ENCODE results near the gene TPPP3.
"Not testable (repeated sequence)": the region's sequence is repeated elsewhere in the genome, so short reads cannot be mapped to it uniquely, and the experiment has no call there.

The TPPP3 gene

DNA sequence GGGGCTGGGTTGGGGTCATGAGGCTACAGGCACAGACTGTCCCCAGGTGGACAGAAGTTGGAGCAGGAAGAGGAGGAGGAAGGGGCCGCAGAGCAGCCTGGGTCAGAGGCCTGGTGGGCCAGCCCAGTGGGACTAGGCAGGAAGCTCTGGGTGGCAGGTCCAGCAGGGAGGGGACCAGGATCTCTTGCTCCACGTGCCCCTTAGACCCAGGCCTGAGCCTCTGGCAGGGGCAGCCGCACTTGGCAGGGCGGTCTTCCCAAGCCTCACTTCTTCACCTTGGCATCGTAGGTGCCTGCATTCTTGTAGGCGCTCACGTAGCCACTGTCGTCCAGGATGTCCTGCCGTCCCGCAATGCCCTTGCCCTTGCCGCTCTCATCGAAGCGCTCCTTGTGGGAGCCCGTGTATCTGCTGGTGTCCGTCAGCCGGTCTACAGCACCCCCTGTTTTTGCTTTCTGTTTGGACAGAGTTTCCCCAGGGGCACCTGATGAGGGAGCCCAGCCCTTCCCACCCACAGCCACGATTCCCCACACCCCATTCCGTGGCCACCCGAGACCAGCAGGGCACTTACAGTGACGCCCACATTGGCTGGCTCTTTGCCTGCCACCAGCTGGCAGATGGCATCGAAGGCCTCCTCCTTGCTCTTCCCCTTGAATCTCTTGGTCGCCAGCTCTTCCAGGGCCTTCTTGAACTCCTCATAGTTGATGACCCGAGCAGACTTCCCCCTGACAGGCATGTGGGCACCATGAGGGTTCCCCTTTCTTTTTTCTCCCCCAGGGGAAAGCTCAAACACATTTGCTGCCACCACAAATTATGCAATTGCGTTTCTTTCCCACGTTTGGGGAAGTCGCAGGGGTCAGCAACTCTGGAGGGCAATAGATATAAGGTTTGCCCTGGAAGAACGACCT is 3.1 kb downstream of the TPPP3 start:
- DNase-seq (ENCODE audit: low read depth in 2 of 2): no peak

DNA sequence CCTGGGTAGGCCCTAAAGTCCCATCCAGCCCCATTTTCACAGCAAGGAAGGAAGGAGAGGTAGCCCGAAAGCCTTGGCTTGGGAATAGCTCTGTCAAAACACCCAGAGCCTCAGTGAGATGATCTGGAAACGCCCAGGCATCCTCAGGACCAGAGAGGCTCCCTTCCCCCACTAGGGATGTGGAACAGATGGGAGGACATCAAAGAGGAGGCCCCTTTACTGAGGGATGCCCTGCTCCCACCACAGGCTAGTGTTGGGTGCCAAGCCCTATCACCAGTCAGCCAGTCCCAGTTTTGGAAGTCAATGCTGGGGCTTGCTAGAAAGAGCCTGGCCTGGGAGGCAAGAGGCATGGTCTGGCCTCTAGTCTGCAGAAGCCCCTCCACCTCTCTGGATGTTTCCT is 4.7 kb downstream of the TPPP3 start:
- no peak for DNase-seq (ENCODE audit: low read depth in 2 of 2)

DNA sequence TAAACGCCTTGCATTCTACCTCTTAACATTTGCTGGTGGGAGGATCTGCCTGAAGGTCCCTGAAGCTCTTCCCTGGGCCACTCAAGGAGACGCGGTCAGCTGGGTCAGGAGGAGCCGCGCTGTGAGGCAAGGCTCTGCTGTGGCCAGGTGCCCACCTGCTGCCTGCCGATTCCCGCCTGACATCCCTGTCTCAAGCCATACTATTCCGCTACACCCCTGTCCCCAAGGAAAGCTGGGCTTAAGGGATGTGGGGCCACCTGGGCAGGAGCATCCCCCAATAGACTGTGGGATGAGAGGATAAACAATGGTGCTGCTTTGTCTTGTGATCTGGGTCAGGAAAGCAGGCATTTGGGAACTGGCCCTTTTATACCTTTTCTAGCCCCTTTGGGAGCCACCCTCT is 5.1 kb downstream of the TPPP3 start:
- DNase-seq (ENCODE audit: low read depth in 2 of 2): no peak

DNA sequence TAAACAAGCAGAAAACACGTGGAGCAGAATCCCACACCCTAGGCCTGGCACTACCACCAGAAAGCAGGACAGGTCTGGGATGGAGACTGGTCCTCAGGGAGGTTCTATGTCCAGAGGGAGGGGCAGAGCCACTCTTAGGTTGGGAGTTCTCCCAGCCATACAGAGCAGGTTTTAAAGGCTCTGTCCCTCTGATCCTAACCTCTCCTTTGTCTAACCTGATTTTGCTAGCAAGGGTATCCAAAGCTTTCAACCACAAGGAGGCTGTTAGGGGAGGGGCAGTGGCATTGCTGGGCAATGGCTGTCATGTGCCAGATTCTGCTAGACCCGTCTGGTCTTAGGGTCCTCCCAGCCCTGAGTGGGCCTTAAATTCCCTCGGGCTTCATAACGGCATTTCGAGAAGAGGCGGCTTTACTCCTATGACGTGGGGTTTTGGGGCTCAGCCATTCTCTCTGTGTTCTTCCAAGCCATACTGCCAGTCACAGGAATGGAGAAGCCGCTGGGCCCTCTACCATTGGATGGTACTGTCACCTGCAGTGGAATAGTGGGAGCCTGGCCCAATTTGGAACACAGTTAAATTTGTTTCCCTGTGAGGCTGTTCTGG is 5.7 kb downstream of the TPPP3 start:
- DNase-seq (ENCODE audit: low read depth in 2 of 2): no peak

DNA sequence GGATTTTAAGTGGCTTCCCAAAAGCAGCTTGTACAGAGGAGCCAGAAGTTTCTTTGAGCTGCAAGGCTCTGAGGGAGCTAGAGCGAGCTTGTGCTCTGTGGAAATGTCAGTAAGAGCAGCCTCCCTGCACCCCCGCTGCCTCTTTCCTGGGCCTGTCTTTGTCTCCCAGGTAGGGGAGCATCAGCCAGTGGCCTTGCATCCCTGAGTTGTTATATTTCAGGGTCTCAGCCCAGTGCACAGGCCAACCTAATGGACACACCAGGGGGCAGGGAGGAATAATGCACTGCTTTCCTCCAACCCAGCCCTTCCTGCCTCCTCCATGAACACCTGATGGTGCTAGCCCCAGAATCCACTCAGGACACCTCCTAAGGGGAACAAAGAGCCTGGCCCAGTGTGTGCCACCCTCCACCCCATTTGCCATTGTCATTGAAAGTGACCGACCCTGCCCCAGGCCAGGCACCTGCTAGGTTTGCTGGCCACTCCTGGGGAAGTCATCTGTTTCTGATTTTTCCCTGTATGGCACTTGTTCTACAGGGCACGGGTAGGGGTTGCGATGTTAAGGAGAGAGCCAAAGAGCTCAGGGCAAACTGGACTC is 6.3 kb downstream of the TPPP3 start:
- no peak for DNase-seq (ENCODE audit: low read depth in 2 of 2)

DNA sequence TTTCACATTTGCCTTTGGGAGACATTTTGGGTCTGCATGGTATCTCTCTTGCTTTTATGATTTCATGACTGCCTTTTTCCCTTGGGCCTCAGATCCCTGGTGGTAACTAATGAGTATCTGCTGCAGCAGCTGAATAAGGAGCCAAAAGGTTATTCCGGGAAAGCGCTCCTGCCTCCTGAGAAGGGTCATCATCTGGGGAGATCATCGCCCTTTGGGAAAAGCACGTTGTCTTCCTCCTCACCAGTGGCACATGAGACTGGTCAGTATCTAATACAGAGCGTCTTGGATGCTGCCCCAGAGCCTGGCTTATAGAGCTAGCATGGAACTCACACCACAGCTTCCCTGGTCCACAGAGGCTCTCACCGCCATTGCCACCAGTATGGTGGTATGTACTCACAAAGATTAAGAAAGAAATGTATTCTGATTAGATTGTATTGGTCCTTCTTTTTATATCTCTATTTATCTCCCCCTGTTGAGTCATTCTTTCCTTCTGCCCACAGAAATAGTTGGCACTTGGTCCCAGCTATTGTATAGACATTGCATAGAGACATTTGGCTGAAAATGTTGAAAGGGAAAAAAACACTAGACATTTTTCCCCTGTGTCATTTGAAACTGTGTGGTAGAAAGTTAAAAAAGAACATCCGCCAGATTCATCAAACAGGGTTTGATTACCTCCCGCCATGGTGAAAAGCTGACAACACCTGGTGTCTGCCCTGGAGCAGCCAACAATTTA is 8.4 kb downstream of the TPPP3 start:
- DNase-seq (ENCODE audit: low read depth in 2 of 2): no peak

DNA sequence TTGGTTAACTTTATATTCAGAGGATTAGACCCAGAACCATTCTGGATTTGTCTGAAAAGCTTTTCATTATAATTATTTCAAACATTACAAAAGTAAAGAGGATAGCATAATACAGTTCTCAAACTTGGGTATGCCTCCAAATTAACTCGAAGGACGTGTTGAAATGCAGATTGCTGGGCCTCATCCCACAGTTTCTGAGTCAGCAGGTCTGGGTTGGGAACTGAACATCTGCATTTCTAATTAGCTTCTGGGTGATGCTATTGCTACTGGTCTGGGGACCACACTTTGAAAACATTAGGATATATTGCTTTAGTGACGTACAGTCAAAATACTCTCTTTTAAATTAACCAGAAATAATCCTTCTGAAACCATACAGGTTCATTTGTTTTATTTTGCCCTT is 10.0 kb downstream of the TPPP3 start:
- no peak for DNase-seq (ENCODE audit: low read depth in 2 of 2)

DNA sequence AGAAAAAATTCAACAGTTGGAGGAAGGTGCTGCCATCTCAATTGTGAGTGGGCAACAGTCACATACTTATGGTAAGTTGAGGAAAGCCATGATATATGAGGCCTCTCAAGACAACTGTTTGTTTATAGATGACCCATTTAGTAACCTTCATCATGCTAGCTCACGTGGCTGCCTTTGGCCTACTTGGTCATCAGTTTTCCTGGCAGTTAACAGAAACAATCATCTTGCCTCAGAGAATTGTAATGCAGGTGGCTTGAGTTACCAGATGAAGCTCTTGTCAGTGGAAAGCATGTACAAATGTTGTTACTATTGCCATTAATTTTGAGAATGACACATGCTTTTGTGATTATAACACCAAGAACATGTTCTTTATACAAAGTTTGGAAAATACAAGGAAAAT is 14.7 kb downstream of the TPPP3 start:
- no peak for DNase-seq (ENCODE audit: low read depth in 2 of 2)

DNA sequence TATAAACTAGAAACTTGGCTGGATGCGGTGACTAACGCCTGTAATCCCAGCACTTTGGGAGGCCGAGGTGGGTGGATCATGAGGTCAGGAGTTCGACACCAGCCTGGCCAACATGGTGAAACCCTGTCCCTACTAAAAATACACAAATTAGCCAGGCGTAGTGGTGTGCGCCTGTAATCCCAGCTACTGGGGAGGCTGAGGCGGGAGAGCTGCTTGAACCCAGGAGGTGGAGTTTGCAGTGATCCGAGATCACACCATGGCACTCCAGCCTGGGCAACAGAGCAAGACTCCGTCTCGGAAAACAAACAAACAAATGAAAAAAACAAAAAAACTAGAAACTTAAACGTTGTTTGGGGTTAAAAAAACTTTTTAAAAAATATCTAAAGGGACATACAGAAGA is 17.3 kb downstream of the TPPP3 start:
- not testable (repeated sequence) for DNase-seq (ENCODE audit: low read depth in 2 of 2)

DNA sequence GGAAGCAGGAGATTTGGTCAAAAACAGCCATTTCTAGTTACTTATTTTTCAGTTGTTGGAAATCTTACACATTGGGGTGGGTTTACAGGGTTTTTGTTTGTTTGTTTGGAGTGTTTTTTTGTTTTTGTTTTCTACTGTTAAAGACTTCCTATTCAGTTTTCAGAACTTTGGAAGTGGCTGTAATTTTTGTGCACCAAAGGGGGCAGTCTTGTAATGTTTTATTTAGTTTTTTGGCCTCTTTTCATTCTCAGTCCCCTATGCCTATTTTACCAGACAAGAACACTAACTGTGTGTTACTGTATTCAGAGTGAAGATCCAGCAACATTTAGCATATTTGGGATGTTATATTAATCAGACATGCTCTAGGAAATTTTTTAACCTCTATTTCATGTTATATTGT is 20.6 kb downstream of the TPPP3 start:
- no peak for DNase-seq (ENCODE audit: low read depth in 2 of 2)

DNA sequence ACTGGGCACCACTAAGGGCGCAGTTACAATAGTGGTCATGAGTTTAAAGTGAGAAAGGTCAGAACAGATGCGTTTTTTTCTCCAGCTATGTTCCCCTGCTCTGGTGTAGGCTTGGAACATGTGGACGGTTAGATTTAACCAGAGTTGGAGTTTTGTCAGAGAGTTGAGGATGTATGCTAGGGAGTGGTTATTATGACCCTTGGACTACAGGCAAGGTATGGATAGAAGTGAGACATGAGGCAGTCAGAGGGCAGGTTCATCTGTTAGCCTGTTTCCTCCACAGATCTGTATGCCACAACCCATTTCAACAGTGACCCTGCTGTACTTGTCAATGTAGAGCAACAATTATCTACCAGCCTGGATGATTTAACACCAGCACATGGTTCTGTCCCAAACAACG is 22.6 kb downstream of the TPPP3 start:
- DNase-seq (ENCODE audit: low read depth in 2 of 2): no peak

DNA sequence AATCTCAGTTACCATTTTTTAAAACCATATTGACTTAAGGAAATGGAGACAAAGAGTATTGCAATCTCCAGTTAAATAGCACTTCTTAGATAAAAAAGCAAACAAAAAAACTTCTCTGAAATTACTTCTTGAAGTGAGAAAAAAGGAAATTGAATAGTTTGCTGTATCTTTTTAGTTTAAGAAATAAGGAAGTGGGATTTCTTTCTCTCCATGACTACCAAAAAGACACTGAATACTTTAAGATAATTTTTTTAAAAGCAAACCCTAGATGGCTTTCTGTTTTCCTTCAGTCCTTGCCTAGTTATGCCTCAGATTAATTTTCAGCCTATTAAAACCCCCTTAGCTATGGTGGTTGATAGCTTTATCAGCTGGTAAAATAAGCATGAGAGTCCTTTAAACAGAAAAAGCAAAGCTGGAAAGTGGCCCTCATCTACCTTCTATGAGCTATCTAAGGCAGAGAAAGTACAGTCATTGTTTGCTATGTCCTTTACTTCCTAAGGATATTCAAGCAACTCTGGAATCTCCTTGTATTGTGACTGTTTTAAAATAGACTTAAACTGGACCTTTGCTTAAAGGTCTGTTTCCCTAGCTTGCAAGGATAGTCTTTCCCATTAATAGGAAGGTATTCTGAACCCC is 28.6 kb downstream of the TPPP3 start:
- DNase-seq (ENCODE audit: low read depth in 2 of 2): no peak

DNA sequence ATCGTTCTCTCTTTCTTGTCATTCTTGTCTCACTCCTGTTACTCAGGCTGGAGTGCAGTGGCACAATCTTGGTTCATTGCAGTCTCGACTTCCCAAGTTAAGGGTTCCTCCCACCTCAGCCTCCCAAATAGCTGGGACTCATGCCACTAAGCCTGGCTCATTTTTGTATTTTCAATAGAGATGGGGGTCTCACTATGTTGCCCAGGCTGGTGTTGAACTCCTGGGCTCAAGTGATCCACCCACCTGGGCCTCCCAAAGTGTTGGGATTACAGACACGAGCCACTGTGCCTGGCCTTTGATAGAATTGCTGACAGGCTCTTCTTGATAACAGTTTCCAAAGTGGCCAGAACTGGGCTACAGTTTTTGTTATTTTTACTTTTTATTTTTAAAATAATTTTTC is 32.3 kb downstream of the TPPP3 start:
- no peak for DNase-seq (ENCODE audit: low read depth in 2 of 2)

DNA sequence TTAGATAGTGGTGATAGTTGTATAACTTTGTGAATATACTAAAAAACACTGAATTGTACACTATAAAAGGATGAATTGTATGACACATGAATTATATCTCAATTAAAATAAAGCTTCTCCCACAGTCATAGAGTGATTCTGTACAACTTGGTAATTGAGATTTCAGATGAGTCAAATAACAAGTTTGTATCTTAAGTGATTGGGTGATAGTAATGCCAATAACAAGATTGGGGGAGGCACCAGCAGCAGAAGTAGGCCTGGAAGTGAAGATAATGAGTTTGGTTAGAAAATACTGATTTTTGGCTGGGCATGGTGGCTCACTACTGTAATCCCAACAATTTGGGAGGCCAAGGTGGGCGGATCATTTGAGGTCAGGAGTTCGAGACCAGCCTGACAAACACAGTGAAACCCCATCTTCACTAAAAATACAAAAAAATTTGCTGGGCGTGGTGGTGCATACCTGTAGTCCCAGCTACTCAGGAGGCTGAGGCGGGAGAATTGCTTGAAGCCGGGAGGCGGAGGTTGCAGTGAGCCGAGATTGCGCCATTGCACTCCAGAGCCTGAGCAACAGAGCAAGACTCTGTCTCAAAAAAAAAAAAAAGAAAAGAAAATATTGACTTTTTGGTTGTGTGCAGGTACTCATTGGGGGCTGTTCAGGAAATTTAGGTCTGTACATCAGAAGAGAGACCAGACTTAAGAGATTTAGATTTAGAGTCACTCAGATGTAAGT is 33.6 kb downstream of the TPPP3 start:
- not testable (repeated sequence) for DNase-seq (ENCODE audit: low read depth in 2 of 2)

DNA sequence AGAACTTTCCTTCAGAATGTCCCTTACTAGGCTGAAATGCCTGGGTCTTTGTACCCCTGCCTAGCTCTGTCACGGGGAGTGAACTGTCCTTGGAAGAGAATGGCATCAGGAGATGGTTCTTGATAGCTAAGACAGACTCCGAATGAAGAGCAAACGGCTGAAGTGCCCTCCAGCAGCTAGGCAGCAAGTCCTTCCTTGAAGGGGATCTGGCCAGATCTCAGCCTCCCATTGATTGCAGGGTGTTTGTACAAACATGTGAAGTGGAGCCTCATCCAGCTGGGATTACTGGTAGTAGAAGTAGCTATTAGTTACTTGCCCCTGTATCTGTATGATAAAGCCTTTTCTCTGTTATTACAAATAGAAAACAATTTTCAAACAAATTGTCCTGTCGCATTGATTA is 35.7 kb downstream of the TPPP3 start:
- DNase-seq (ENCODE audit: low read depth in 2 of 2): no peak

DNA sequence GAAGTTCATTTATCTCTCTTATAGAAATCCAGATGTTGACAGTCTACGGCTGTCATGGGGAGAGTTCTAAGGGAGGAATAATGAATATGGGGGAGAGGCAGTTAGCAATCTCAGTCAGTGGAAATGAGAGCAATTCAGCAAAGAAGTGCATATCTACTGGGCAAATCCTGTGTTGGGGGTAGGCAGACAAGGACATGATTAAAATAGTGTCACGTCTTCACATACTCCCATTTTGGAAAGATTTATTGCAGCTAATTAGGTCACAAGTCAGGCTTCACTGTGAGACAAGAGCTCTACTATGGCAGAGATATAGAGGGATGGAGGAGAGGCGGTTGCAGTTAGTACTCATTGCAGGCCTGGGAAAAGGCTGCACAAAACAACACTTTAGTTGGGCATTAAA is 36.9 kb downstream of the TPPP3 start:
- no peak for DNase-seq (ENCODE audit: low read depth in 2 of 2)

DNA sequence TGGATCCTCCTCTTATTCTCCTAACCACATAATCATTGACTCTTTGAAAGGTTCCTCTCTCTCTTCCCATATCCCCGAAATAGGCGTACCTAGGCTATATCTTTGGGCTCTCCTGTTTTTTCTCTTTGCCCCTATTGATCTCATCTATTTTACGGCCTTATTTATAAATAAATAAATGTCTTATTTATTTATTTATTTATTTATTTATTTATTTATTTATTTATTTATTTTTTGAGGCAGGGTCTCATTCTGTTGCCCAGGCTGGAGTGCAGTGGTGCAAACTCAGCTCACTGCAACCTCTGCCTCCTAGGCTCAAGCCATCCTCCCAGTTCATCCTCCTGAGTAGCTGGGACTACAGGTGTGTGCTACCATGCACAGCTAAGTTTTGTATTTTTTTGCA is 40.8 kb downstream of the TPPP3 start:
- not testable (repeated sequence) for DNase-seq (ENCODE audit: low read depth in 2 of 2)

DNA sequence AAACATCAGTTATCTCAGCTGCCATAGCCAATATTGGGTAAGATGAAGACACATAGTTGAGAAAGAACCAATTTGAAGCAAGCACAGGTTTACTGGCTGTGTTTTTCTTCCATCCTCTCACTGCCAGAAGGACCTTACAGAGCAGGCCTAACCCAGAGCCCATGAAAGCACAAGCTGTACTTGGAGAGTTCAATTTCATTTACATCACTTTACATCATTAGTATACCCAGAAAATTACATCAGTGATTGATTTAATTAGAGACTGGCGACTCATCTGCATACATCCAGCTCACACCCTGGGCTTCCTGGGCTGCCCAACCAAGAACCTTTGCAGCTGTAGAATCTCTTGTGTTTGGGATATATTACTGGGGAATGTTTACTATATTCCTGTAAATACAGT is 43.0 kb downstream of the TPPP3 start:
- DNase-seq (ENCODE audit: low read depth in 2 of 2): no peak

DNA sequence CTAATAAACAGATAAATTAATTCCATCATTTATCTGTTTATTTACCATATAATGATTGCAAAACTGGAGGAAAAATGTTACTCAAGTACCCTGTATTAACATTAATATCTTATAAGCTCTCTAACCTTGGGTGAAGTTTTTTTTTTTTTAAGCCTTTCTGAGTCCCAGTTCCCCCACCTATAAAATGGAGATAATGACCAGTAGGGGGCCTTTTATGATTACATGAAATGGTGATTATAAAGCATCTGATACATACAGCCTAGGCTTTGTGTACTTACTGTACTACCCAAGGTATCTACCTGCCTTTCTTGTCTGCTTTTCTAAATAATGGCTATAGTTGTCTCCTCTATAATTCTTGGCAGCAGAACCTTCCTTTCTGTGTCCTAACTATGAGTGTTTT is 44.1 kb downstream of the TPPP3 start:
- no peak for DNase-seq (ENCODE audit: low read depth in 2 of 2)

DNA sequence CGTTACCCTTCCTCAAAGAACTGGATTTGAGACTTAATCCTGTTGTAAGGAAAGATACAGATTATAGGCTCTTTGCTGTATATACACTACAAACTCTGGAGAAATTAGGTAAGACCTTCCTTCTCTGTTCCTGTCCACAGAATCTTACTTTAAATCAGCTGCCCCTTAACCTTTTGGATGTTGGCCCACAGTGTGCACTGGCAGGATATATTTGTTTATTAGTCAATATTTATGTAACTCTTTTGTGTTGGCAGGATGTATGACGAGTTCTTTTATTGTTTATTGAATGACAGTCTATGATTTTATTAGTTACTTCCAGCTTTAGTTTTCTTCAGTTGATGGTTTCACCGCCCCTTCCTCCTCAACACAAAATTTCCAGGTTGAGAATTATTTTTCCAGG is 47.0 kb downstream of the TPPP3 start:
- DNase-seq (ENCODE audit: low read depth in 2 of 2): no peak

DNA sequence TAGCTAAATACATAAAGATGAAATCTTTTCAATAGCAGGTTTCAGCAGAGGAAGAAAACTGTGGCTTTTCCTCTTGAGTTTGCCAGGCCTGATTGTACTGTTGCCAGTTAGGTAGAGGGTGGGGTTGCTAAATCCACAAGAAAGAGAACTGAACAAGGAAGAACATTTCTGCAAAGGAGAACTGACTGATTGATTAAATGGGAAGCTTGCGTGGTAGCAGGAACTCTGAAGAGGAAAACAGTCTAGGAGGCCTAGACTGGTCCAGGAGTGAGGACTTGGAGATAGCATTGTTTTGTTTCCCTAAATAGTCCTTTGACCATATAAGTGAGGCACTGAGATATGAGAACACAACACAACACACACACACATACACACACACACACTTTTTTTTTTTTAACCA is 47.9 kb downstream of the TPPP3 start:
- DNase-seq (ENCODE audit: low read depth in 2 of 2): no peak
